K562 (cell line): ENCODE results near the gene SORL1-AS1.

ENCODE experiments used
- ATAC-seq: fragments of 200-7000 bp; cut with Tn5 transposase; 3 replicates; pipeline ENCODE4 v1.9.1; 2020; ENCODE audit warnings: moderate library complexity
- BruUV-seq: library from RNA; stranded (reverse); fragments of 400-500 nt; replicated peaks from 2 replicates; lab custom pipeline; 2021; lab: Mats Ljungman, UMichigan
- CTCF ChIA-PET: fragments of 300-600 bp; formaldehyde crosslinking; extraction: SDS; loops from one replicate; lab custom pipeline; 2021; ENCODE audit warnings: low intra/inter-chr PET ratio; lab: Yijun Ruan, JAX
- POLR2A ChIA-PET: fragments of 300-600, 350-650 bp; sonication (Branson Sonifier 250); formaldehyde crosslinking; extraction: SDS; loops from one replicate; lab custom pipeline; 2021; ENCODE audit warnings: antibody characterized with exemption, inconsistent platforms; lab: Yijun Ruan, JAX
- DNase-seq, 4 experiments: peaks; one replicate each; pipeline versions ENCODE4 v3.0.0 to v3.0.0-alpha.2; 2011 to 2018; ENCODE audit warnings: low spot score in 3 of 4, mixed read lengths in 3 of 4; ENCODE audit errors: extremely low read depth in 1 of 4
- FAIRE-seq: peaks from 2 replicates; lab custom pipeline; 2011; peaks lifted over from hg19 to GRCh38; lab: Jason Lieb, UNC
- H2AFZ ChIP-seq: 2 replicates; pipeline ENCODE4 v1.6.0; 2011; ENCODE audit warnings: low read depth, low read length, control low read depth, inconsistent platforms
- H3K27ac ChIP-seq: fragments of 200-600 bp; 3 replicates; pipeline ENCODE4 v1.8.0; 2011; ENCODE audit warnings: low read depth, mild to moderate bottlenecking, control low read depth, inconsistent platforms, low read length, moderate library complexity, mixed read lengths; ENCODE audit errors: extremely low read depth
- H3K27me3 ChIP-seq, 2 experiments: fragments of 300-600 bp in 1 of 2; 2 replicates in 1 of 2; 3 replicates in 1 of 2; pipeline versions ENCODE4 v1.6.0 to v1.8.0; 2011; ENCODE audit warnings: inconsistent platforms in 2 of 2, low read length in 2 of 2, mild to moderate bottlenecking in 1 of 2, mixed read lengths in 1 of 2, moderate library complexity in 1 of 2; ENCODE audit not compliant: control insufficient read depth in 2 of 2, insufficient read depth in 2 of 2
- H3K36me3 ChIP-seq: fragments of 300-600 bp; 3 replicates; pipeline ENCODE4 v1.8.0; 2011; ENCODE audit warnings: mild to moderate bottlenecking, low read length, inconsistent platforms; ENCODE audit not compliant: control insufficient read depth, insufficient read depth
- H3K4me1 ChIP-seq, 2 experiments: fragments of 200-600 bp in 1 of 2; replicated peaks in 1 of 2; 2 replicates in 1 of 2; 3 replicates in 1 of 2; pipeline versions ENCODE4 v1.5.1 to v1.8.0; 2011; ENCODE audit warnings: inconsistent platforms in 2 of 2, low read length in 2 of 2, mild to moderate bottlenecking in 1 of 2, mixed read lengths in 1 of 2, moderate library complexity in 1 of 2; ENCODE audit not compliant: control insufficient read depth in 2 of 2, insufficient read depth in 2 of 2
- H3K4me2 ChIP-seq: 2 replicates; pipeline ENCODE4 v1.6.1; 2011; ENCODE audit warnings: low read length, control low read depth, inconsistent platforms, mixed read lengths; ENCODE audit not compliant: insufficient read depth
- H3K4me3 ChIP-seq: fragments of 200-600 bp; sonication (generic), shearing (Covaris generic); 2 replicates; pipeline ENCODE4 v1.5.1; 2016; ENCODE audit warnings: control low read depth, inconsistent platforms
- H3K79me2 ChIP-seq: fragments of 200-600 bp; 3 replicates; pipeline ENCODE4 v1.8.0; 2011; ENCODE audit warnings: low read length, inconsistent platforms; ENCODE audit not compliant: control insufficient read depth, insufficient read depth
- H3K9ac ChIP-seq, 2 experiments: 2 replicates each; pipeline versions ENCODE4 v1.6.0 to v1.6.1; 2011; ENCODE audit warnings: low read depth in 2 of 2, low read length in 2 of 2, control low read depth in 1 of 2, inconsistent platforms in 1 of 2, mild to moderate bottlenecking in 1 of 2, mixed read lengths in 1 of 2; ENCODE audit not compliant: insufficient read depth in 1 of 2
- H3K9me1 ChIP-seq: one replicate; pipeline ENCODE4 v1.6.0; 2011; ENCODE audit warnings: inconsistent platforms, mild to moderate bottlenecking, low read length, moderate library complexity; ENCODE audit not compliant: control insufficient read depth, insufficient read depth
- H3K9me3 ChIP-seq: replicated peaks from 2 replicates; pipeline ENCODE4 v1.5.1; 2011; ENCODE audit warnings: low read depth, low read length, inconsistent platforms; ENCODE audit not compliant: control insufficient read depth, insufficient read depth
- H4K20me1 ChIP-seq: replicated peaks from 2 replicates; pipeline ENCODE4 v1.6.1; 2011; ENCODE audit warnings: low read length, inconsistent platforms, mixed read lengths; ENCODE audit not compliant: control insufficient read depth, insufficient read depth
- CBX2 ChIP-seq: fragments of 200-600 bp; sonication (generic); IDR thresholded peaks from one replicate; pipeline ENCODE4 v1.6.1; 2012; ENCODE audit warnings: mild to moderate bottlenecking, low read length, inconsistent platforms; ENCODE audit not compliant: insufficient read depth, poor library complexity, severe bottlenecking
- CTCFL ChIP-seq: IDR thresholded peaks from 2 replicates; pipeline ENCODE4 v1.6.1; 2011; ENCODE audit warnings: borderline replicate concordance, low read depth, mild to moderate bottlenecking, moderate library complexity, low read length; ENCODE audit not compliant: insufficient read depth, poor library complexity, severe bottlenecking
- FUS ChIP-seq: fragments of 200-400 bp; formaldehyde crosslinking; optimal IDR thresholded peaks from 2 replicates; pipeline ENCODE3; 2017; ENCODE audit warnings: low read depth, low read length
- IFI16 ChIP-seq: fragments of 250-450 bp; sonication (Bioruptor Pico); IDR thresholded peaks from 2 replicates; pipeline ENCODE4 v2.1.2; 2022; ENCODE audit warnings: mild to moderate bottlenecking, inconsistent platforms
- ILF3 ChIP-seq: fragments of 450-650 bp; IDR thresholded peaks from 2 replicates; pipeline ENCODE4 v1.6.1; 2018; ENCODE audit warnings: antibody characterized with exemption, mild to moderate bottlenecking, moderate library complexity, borderline replicate concordance
- KLF13 ChIP-seq: fragments of 450-650 bp; IDR thresholded peaks from 2 replicates; pipeline ENCODE4 v1.6.1; 2016; ENCODE audit warnings: missing genetic modification characterization, low read depth, mild to moderate bottlenecking, missing compliant biosample characterization, moderate library complexity, borderline replicate concordance
- POLR2B ChIP-seq: fragments of 450-650 bp; IDR thresholded peaks from 2 replicates; pipeline ENCODE4 v1.6.1; 2018; ENCODE audit warnings: low read depth; ENCODE audit not compliant: partially characterized antibody
- TAF7 ChIP-seq: fragments of 450-650 bp; IDR thresholded peaks from 2 replicates; pipeline ENCODE4 v1.6.1; 2016; ENCODE audit warnings: missing genetic modification characterization, missing compliant biosample characterization
- U2AF1 ChIP-seq: fragments of 200-400 bp; formaldehyde crosslinking; optimal IDR thresholded peaks from 2 replicates; pipeline ENCODE3; 2017; ENCODE audit warnings: mild to moderate bottlenecking, low read depth, low read length, moderate library complexity
- ZNF197 ChIP-seq: fragments of 200-800 bp; sonication (Bioruptor generic); IDR thresholded peaks from 2 replicates; pipeline ENCODE4 v1.6.1; 2016; ENCODE audit warnings: low read depth, missing genetic modification characterization, missing compliant biosample characterization
- ZNF644 ChIP-seq: fragments of 200-800 bp; sonication (Bioruptor generic); IDR thresholded peaks from 2 replicates; pipeline ENCODE4 v1.6.1; 2016; ENCODE audit warnings: low read depth, missing genetic modification characterization, missing compliant biosample characterization
- ZNF780A ChIP-seq: fragments of 250-450 bp; sonication (Bioruptor Pico); IDR thresholded peaks from 2 replicates; pipeline ENCODE4 v1.5.0; 2021; ENCODE audit warnings: mild to moderate bottlenecking
- WGBS: fragments of 100-300 bp; shearing (Covaris generic); methylation state at CpG from one replicate; pipeline ENCODE4 v1.1.6; 2016; ENCODE audit warnings: low coverage, mixed read lengths; ENCODE audit not compliant: insufficient coverage; ENCODE audit errors: missing lambda C conversion rate; 5-methylcytosine and 5-hydroxymethylcytosine counted together
- in situ Hi-C: fragments of 300-500 bp; cut with MboI; formaldehyde crosslinking; loops from 4 replicates; pipeline ENCODE4 v1.15.0; 2018; ENCODE audit warnings: inconsistent platforms, mixed read lengths
- intact Hi-C: fragments of 100-400 bp; cut with micrococcal nuclease; formaldehyde crosslinking; loops from 2 replicates; pipeline ENCODE4 v1.14.2; 2022
- TF ChIP-seq, protein P1 (sequence below): fragments of 450-650 bp; IDR thresholded peaks from 2 replicates; pipeline ENCODE4 v1.6.1; 2018; ENCODE audit not compliant: partially characterized antibody

SORL1-AS1 gene

DNA sequence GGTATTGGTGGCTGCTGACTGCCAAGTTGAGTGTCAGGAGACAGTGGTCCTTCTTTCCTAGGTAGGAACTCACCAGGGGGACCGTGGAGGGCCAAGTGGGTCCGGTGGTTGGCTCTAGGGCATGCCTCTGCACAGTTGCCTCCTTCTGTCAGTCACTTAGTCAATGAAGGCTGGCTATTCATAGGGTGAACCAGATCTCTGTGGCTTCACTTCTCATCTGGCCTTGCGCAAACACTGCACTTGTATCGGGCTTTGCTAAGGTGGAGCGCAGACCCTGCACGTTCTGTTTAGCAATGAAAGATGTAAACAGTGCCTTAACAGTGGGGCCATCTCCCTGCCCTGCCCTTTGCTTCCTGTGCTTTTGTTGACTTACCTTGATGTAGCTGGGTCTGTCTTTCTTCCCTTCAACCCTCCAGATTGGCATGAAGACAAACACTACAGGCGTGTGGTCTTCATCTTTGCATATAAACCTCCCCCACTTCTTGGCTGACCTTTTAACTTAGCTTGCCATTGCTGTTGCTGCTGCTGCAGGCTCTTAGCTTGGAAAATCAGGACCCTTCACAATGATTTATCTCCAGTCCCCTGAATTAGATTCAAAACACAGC is 6.7 kb upstream of the SORL1-AS1 start:
- Histone ChIP-seq H3K9ac (no peak overlapping the region), H3K36me3 (no peaks in the 10 kb centered on the region)
- no peak for TF ChIP-seq CTCFL
- TF ChIP-seq IFI16: no peak
- no peak for TF ChIP-seq POLR2B
- no peak for TF ChIP-seq ZNF644 (tag)
- TF ChIP-seq KLF13 (tag): no peak
- TF ChIP-seq ILF3: no peak
- TF ChIP-seq U2AF1: no peak
- TF ChIP-seq TAF7 (tag): no peak
- no peak for TF ChIP-seq ZNF780A (CRISPR knock-in tag)
- TF ChIP-seq FUS: no peak
- TF ChIP-seq ZNF197 (CRISPR knock-in tag): no peak
- no peak for TF ChIP-seq CBX2
- TF ChIP-seq, protein P1, sequence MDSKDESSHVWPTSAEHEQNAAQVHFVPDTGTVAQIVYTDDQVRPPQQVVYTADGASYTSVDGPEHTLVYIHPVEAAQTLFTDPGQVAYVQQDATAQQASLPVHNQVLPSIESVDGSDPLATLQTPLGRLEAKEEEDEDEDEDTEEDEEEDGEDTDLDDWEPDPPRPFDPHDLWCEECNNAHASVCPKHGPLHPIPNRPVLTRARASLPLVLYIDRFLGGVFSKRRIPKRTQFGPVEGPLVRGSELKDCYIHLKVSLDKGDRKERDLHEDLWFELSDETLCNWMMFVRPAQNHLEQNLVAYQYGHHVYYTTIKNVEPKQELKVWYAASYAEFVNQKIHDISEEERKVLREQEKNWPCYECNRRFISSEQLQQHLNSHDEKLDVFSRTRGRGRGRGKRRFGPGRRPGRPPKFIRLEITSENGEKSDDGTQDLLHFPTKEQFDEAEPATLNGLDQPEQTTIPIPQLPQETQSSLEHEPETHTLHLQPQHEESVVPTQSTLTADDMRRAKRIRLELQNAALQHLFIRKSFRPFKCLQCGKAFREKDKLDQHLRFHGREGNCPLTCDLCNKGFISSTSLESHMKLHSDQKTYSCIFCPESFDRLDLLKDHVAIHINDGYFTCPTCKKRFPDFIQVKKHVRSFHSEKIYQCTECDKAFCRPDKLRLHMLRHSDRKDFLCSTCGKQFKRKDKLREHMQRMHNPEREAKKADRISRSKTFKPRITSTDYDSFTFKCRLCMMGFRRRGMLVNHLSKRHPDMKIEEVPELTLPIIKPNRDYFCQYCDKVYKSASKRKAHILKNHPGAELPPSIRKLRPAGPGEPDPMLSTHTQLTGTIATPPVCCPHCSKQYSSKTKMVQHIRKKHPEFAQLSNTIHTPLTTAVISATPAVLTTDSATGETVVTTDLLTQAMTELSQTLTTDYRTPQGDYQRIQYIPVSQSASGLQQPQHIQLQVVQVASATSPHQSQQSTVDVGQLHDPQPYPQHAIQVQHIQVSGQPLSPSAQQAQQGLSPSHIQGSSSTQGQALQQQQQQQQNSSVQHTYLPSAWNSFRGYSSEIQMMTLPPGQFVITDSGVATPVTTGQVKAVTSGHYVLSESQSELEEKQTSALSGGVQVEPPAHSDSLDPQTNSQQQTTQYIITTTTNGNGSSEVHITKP: no peak

More for the DNA sequence above, 6.7 kb upstream of the SORL1-AS1 start:
- ATAC-seq (no peak), DNase-seq (no peak), FAIRE-seq (no peak)
- intact Hi-C loops: loop anchor here (10.0 kb wide), 1 partner anchor 135 kb away; no protein-coding TSS in a partner anchor
- Histone ChIP-seq H3K9me1 (no peaks in the 10 kb centered on the region), H3K4me3 (no peak overlapping the region), H4K20me1 (no peaks in the 10 kb centered on the region), H3K9me3 (no peaks in the 10 kb centered on the region), H2AFZ (no peak overlapping the region), H3K4me1 (no peaks in the 10 kb centered on the region), H3K79me2 (no peaks in the 10 kb centered on the region), H3K27me3 (peaks cover 0 to 24% of the 10 kb centered on the region in 2 experiments; a peak in 3 of 5 replicates), H3K27ac (no peak overlapping the region), H3K4me2 (no peak overlapping the region)
- POLR2A ChIA-PET: no interaction called here
- CTCF ChIA-PET: no interaction called here
- 0% methylated on average over 7 of the region's 7 CpGs for WGBS
- in situ Hi-C loops: no loop called here
- BruUV-seq: no TSS peak
